OCI-M2 (cell line): ENCODE results near the gene OR2T8.
A peak's percentile ranks its signal among the peaks of the same experiment; 100 is the strongest.

Experiments used
- DNase-seq: peaks from one replicate; lab custom pipeline; 2025; ENCODE audit not compliant: unreplicated experiment; lab: John Stamatoyannopoulos, UW

Gene OR2T8

GRCh38 chr1:247919952-247920351 is at the start of gene OR2T8:
OR2T8 (plus strand) TSS chr1:247920252; CDS start chr1:247921018, 766 bp downstream.
- DNase-seq: no peak

DNA sequence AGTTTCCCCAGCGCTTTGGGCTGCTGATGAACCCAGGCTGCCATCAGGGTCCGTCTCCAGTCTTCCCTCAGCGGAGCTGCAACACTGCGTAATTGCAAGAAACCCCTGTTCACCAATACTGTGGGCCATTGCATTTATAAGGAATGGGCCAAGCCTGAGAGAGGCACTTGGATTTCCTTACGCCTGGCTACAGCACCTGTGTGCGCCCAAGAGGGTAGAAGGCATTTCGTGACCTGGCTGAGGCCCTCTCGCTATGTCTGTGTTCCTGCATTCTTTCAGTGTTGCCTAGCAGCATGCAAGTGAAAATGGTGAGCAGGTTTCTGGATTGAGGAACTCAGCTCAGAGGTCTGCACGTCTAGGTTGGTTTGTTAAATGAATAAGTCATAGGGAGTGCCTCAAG is 36.7 kb upstream of the OR2T8 start:
- no peak for DNase-seq

DNA sequence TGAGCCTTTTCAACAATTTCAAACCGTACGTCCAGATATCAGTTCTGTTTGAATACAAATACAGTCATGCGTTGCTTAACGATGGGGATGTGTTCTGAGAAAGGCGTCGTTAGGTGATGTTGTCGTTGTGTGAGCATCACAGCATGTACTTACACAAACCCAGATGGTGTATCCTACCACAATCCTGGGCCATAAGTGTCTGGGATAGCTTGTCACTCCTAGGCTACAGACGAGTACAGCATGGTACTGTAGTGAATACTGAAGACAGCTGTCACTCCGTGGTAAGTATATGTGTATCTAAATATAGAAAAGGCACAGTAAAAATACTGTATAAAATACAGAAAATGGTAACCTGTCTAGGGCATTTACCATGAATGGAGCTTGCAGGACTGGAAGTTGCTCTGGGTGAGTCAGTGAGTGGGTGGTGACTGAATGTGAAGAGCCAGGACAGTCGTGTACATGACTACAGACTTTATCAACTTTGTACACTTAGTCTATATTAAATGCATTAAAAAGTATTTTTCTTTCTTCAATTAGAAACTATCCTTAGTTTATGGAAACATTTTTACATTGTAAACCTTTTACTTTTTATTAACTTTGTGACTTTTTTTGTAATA is 35.1 kb upstream of the OR2T8 start:
- no peak for DNase-seq

DNA sequence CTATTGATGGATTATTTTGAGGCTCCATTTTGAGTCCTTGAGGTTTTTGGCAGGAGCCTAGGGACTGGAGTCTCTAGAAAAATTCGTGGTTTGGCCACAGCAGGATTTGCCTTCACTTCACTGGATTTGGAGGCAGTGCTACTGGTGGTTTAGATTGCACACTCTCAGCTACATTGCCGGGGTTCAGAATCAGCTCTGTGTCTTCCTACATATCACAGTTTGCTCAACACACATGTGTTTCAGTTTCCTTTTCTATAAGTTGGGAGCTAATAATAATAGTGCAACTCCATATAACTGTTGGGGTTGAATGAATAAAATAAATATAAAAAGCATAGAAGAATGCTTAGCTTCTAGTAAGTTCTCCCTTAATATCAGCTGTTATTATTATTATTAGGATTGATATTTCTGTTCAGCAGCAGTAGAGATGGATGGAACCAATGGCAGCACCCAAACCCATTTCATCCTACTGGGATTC is 24.9 kb upstream of the OR2T8 start, which contains the start of gene OR2W3:
Gene OR2W3 (plus strand): TSS at position 425 of the 475 bp plus-strand sequence. CDS start 0 bp downstream, at position 425.
- no peak for DNase-seq

DNA sequence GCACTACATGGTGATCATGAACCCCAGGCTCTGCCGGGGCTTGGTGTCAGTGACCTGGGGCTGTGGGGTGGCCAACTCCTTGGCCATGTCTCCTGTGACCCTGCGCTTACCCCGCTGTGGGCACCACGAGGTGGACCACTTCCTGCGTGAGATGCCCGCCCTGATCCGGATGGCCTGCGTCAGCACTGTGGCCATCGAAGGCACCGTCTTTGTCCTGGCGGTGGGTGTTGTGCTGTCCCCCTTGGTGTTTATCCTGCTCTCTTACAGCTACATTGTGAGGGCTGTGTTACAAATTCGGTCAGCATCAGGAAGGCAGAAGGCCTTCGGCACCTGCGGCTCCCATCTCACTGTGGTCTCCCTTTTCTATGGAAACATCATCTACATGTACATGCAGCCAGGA is 24.1 kb upstream of the OR2T8 start:
- DNase-seq: no peak

GRCh38 chr1:247904122-247904521 is 15.9 kb upstream of the OR2T8 start:
- no peak for DNase-seq

GRCh38 chr1:247905181-247905580 is 14.9 kb upstream of the OR2T8 start:
- DNase-seq: no peak

GRCh38 chr1:247905910-247906503 is 14.0 kb upstream of the OR2T8 start:
- no peak for DNase-seq

DNA sequence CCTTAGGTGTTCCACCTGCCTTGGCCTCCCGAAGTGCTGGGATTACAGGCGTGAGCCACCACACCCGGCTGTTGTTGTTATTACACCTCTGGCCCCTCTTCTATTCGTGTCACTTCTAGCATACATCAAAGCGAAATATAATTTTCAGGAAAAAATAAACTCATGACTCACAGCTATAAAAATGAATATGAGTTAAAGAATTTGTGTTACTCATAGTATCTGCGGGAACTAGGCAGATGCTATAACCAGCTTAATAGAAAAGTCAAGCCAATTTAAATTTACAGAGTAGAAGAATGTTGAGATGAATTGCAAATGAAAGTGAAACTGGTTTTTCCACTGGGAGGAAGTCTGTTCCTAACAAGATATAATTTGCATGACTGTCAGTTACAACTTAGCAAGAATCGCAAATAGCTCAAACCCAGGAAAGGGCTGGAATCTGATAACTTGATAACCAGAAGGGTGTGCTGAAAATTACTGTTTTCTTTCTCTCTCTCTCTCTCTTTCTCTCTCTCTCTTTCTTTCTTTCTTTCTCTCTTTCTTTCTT is 13.5 kb upstream of the OR2T8 start:
- DNase-seq: no peak

DNA sequence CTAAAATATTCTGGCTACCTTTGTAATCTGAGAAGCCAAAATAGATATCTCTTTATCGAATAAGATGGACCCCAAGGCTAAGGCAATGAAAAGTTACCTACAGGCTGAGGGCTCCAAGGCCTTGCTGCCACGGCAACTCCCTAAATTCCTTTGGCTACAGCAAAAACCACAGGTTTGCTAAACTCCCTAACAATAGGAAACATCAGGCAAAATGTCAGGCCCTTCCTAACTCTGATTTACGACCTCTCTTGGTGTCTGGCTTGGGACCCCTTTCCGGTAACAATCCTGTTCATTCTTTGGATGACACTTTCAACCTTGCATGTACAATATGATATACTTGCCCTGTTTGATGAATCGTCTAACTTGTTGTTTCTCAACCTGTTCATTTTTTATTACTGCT is 11.3 kb upstream of the OR2T8 start:
- DNase-seq: no peak

DNA sequence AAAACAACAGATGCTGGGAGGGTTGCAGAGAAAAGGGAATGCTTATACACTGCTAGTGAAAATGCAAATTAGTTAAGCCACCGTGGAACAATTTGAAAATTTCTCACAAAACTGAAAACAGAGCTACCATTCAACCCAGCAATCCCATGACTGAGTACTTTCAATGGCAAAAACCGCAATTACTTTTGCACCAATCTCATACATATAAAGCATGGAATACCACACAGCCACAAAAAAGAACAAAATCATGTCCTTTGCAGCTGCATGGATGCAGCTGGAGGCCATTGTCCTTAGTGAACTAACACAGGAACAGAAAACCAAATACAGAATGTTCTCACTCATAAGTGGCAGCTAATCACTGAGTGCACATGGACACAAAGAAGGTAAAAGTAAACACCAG is 6.3 kb upstream of the OR2T8 start:
- DNase-seq: no peak

DNA sequence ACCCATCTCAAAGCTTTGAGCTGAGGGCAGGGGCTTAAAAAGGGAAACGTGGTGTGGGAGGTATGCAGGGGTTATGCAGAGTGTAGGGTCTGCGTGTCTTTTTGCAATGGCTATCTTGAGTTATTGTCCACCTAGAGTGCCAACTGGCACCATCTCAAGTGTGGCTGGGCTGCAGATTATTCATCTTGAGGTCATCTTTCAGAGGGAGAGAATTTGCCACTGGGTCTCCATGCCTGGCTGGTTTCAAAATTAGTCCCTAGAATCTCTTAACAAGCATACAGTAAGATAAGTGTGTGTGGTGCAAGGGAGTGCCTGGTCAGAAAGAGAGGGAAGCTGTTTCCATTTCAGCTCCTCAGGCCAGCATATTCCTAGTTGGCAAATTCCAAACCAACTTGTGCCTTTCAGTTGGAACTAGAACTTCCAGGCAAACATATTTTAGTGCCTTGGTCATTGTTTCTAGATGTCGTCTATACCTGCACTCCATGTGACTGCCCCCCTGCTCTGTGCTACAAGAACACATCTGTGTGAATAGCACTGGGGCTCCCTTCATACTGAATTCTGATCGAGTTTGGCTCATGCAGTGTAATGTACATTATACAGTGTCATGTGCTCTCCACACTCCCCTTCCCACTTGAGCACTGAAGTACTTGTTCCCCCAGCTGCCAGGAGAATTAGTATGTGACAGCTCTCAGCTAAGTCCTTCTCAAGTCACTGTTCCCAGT is 5.0 kb upstream of the OR2T8 start:
- DNase-seq: no peak

- DNase-seq: no peak
Observed at GRCh38 chr1:247923941-247924340, 3.9 kb downstream of the OR2T8 start.

DNA sequence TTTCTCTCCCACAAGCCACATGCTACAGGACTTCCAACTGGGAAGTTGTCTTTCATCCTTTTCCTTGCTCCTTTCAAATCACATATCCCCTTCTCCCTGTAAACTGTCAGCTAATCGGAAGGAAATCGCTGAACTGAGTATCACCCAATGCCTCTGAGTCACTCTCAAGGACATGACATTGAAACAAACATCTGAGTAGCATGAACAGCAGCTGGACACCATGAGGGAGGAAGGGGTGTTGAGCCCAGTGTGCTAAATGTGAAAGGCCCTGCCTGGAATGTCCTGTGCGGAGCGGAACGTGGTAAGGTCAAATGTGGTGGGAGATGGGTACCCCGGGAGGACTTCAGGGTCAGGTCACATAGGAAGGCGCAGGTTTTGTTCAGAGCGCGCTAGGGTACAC is 4.8 kb downstream of the OR2T8 start, which contains the start of gene OR2AJ1:
Gene OR2AJ1 (plus strand): TSS at position 22 of the 400 bp plus-strand sequence. CDS start 8,880 bp downstream, outside the sequence.
- DNase-seq: no peak

DNA sequence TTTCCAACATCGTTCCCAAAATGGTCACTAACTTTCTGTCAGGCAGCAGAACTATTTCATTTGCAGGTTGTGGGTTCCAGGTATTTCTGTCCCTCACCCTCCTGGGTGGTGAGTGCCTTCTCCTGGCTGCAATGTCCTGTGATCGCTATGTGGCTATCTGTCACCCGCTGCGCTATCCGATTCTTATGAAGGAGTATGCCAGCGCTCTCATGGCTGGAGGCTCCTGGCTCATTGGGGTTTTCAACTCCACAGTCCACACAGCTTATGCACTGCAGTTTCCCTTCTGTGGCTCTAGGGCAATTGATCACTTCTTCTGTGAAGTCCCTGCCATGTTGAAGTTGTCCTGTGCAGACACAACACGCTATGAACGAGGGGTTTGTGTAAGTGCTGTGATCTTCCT is 13.9 kb downstream of the OR2T8 start:
- no peak for DNase-seq

DNA sequence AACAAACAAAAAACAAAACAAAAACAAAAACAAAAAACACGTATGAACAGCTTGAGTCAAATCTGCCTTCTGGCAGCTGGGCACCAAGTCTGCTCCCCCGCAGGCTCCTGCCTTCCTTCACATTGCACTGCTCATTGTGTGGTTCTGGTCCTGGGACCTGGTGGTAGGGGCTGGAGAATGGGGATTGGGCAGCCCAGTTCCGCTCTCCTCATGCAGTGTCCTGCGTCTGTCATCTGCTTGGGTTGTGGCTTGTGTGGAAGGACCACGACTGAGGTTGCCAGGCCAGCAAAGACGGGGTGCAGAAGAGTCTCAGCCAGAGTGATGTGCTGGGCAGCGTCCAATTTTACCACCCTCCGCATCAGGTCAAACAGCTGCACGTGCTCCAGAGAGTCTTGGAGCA is 15.7 kb downstream of the OR2T8 start:
- no peak for DNase-seq

DNA sequence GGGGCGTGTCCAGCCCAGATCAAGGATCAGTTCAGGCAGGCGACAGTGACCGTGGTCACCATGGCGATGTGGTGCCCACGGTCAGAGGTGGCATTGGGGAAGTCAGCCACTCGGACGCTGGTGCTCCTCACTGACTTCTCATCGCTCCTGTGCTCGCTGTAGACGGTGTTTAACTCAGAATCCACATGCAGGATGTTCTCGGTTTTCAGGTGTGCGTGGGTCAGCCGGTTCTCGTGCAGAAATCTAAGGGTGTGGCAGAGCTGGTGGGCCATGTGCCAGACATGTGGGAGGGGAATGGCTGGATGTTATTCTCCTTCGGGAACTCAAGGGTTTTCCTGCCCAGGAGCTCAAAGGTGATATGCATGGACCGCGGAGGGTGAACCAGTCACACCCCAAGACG is 16.4 kb downstream of the OR2T8 start:
- no peak for DNase-seq

DNA sequence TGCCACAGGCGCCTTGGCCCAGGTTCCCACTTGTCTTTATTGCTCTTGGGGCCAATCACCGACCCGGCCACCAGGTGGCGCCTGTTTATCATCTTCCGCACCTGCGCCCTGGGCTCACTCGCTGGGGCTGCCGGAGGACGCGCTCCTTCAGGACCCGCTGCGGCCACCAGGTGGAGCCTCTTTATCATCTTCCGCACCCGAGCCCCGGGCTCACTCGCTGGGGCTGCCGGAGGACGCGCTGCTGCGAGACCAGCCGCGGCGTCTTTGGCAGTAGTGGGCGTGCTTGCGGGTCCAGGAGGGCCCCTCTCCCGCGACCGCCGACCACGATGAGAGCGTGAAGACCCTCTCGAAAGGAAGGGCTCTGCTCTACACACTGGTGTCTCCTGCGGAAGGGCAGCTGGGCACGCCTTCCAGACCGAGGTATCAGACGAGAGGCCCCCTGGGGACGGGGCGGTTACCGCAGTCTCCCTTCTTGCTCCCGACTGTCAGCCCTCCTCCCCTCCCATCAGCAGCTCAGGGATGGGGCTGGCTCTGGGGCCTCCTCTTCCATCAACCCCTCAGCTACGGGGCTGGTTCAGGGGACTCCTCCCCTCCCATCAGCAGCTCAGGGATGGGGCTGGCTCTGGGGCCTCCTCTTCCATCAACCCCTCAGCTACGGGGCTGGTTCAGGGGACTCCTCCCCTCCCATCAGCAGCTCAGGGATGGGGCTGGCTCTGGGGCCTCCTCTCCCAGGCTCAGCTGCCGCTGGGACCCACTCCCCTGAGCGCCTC is 17.1 kb downstream of the OR2T8 start:
- DNase-seq: peak; percentile 71

DNA sequence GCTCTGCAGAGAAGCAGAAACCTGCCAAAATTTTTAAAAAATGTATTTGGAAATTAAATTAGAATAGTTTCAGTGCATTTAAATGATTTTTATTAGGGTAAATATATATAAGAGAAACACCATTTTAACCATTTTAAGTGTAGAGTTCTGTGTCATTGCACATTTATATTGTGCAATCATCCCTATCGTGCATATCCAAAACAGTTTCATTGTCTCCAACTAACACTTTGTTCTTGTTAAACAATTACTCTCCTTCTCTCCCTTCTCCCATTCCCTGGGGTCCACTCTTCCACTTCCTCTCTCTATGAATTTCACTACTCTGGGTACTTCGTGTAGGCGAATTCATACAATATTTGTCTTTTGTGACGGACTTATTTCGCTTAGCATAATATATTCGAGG is 22.6 kb downstream of the OR2T8 start:
- no peak for DNase-seq

GRCh38 chr1:247948558-247948957 is 28.5 kb downstream of the OR2T8 start, which contains the start of gene OR2L8:
OR2L8 (plus strand) TSS chr1:247948858; CDS start chr1:247948858, 0 bp downstream.
- DNase-seq: no peak

DNA sequence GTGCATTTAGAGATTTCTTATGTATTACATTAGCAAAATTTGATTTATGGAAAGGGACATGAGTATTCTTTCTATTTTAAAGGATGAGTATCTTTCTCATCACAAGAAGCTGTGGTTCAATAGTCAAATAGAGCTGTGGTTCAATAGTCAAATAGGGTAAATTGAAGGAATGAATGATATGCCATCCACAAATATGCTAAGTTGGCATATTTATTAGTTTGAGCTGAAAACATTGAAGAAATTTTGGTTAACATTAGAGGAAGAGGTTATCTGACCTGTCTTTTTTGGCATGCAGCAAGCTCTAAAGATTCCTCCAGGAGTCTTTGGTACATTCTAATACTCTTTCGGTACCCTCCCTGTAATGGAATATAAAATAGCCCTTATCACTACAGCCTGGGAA is 33.4 kb downstream of the OR2T8 start:
- DNase-seq: no peak
